ENCODE data around the gene OR2F2.
A peak's percentile ranks its signal among the peaks of the same experiment; 100 is the strongest.

The OR2F2 gene, protein sequence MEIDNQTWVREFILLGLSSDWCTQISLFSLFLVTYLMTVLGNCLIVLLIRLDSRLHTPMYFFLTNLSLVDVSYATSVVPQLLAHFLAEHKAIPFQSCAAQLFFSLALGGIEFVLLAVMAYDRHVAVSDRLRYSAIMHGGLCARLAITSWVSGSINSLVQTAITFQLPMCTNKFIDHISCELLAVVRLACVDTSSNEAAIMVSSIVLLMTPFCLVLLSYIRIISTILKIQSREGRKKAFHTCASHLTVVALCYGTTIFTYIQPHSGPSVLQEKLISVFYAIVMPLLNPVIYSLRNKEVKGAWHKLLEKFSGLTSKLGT

GRCh38 chr7:143934526-143935325 is at the start of gene OR2F2:
OR2F2 (plus strand) TSS chr7:143935233; CDS start chr7:143935233, 0 bp downstream.
- peak; percentile 17 to 19 for DNase-seq (ENCODE audit: low read depth in 2 of 2)

GRCh38 chr7:143885951-143886350 is 49.1 kb upstream of the OR2F2 start:
- no peak for DNase-seq (ENCODE audit: low read depth in 2 of 2)

DNA sequence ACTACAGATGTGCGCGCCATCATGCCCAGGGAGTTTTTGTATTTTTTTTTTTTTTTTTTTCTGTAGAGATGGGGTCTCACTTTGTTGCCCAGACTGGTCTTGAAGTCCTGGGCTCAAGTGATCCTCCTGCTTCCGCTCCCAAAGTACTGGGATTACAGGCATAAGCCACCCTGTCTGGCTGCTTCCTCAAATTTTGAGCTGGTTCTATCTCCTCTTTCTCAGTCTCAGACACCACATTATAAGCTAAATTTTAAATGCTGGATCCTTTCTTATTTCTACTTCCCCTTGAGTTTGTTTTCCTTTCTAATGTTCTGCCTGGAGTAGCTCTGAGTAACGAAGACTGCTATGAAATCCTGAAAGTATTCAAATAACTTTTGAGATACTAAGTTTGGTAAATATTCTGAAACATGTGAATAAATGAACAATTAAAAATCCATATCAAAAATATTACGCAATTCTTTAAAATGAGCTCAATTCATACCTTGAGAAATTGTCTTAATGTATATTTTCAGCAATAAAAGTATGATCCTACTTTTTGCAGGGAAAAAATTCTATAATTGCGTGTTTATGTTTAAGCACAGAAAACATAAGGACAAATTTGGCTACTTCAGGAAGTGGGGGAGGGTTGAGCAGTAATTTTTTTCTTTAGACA is 48.1 kb upstream of the OR2F2 start:
- DNase-seq (ENCODE audit: low read depth in 2 of 2): no peak

GRCh38 chr7:143889068-143889467 is 46.0 kb upstream of the OR2F2 start:
- no peak for DNase-seq (ENCODE audit: low read depth in 2 of 2)

DNA sequence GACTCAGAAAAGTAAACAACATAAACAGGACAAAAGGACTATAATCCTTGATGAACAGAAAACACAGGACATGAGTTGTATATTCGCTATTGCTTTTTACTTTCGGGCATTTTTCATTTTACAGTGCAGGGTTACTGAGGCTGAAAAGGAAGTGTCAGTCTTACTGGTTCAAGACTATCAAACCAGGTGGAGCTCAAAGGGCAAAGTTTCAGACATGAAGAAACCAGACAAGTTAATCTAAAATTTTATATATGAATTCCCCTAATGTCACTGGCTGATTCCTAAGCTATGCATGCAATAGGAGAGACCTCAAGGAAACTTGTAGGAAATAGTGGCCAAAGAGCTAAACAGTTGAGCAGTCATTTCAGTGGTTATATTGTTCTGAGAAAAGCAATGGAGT is 44.5 kb upstream of the OR2F2 start:
- no peak for DNase-seq (ENCODE audit: low read depth in 2 of 2)

- no peak for DNase-seq (ENCODE audit: low read depth in 2 of 2)
Observed at GRCh38 chr7:143891457-143891856, 43.6 kb upstream of the OR2F2 start.

DNA sequence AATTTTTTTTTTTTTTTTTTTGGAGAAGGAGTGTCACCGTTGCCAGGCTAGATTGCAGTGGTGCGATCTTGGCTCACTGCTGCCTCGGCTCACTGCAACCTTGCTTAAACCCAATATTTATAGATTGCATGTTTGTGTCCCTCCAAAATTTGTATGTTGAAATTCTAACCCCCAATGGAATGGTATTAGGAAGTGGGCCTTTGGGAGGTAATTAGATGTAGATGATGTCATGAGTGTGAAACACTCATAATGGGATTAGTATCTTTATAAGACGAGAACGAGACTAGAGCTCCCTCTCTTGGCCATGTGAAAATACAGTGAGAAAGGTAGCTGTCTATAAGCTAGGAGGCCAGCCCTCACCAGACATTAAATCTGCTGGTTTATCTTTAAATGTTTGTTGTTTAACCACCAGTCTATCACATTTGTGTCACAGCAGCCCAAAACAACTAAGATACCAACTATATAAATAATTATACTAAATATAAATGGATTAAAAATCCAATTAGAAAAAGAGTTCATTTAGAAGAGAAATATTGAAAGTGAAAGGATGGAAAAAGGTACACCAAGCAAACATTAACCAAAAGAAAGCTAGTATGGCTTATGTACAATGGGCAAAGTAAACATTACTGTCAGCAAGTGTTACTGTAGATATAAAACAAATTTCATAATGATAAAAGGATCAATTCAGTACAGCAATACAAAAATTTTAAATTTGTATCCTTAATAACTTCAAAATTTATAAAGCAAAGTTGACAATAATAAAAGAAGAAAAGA is 42.3 kb upstream of the OR2F2 start:
- no peak for DNase-seq (ENCODE audit: low read depth in 2 of 2)

- DNase-seq (ENCODE audit: low read depth in 2 of 2): no peak
Observed at GRCh38 chr7:143896667-143897066, 38.4 kb upstream of the OR2F2 start.

GRCh38 chr7:143898810-143899209 is 36.2 kb upstream of the OR2F2 start:
- DNase-seq (ENCODE audit: low read depth in 2 of 2): no peak

DNA sequence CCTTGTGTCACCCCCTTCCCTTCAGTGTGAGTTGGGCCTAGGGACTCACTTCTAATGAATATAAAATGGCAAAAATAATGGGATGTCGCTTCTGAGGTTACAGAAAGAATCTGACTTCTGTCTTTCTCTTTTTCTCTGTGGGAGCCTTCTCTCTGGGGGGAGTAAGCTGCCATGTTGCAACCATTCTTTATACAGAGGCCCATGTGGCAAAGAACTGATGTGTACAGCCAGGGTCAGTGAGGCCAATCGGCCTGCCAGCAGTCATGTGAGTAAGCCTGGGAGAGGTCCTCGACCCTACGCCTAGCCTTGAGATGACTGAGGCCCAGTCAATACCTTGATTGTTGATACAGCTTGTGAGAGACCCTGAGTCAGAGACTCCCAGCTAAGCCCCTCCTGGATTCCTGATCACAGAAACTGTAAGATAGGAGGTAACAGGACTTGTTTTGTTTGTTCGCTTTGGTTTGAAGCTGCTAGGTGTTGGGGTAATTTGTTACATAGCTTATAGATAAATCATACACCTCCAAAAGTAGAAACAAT is 34.7 kb upstream of the OR2F2 start:
- no peak for DNase-seq (ENCODE audit: low read depth in 2 of 2)

DNA sequence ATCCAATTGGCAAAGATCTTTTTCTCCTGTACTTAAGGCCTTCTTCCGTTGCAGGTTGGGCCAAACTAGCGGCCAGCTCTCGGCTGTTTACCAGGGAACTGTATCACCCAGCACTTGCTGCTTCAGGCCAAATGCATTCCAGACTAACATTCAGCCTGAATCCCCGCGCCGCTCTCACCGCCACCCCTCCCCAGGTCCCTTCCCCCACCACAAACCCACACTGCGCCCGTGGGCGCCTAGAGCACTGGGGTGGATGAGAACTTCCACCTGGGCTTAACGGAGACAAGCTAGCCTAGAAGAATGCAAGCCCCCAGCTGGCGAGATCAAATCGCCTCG is 33.7 kb upstream of the OR2F2 start:
- DNase-seq (ENCODE audit: low read depth in 2 of 2): no peak

DNA sequence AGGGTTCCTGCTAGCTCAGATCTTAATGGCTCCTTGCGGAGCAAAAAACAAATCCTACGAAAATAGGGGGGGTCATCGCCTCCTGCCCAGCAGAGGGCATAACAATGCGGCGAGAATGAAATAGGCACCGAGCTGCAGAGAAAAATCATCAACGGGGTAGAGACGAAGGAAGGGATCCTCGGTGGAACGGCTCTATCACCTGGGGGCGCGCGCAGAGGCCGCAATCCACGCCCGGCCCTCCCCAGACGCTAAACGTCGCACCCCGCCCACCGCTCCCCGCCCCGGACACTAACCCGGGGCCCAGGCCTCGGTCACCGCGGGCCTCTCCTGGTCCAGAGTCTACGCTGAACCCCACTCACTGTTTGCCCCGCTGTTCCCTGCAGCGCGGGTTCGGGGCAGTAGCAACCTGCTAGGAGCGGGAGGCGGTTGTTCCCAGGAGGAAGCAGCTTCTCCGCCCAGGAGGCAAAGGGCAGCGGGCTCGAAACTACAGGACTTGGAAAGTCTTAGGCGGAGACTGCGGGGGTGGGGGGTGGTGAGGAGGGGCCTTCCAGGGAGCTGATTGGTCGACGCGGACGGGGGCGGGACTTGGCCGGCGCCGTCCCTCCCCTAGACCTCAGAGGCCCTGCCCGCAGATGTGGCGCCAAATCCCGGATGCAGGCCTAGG is 33.2 kb upstream of the OR2F2 start, which contains the start of gene TCAF1:
TCAF1 (minus strand) TSS at position 509 of the 664 bp plus-strand sequence. CDS start 25,568 bp downstream, outside the sequence.
- DNase-seq (ENCODE audit: low read depth in 2 of 2): peak; percentile 85

- DNase-seq (ENCODE audit: low read depth in 2 of 2): no peak
Observed at GRCh38 chr7:143902332-143902899, 32.6 kb upstream of the OR2F2 start.

GRCh38 chr7:143905509-143905908 is 29.5 kb upstream of the OR2F2 start:
- no peak for DNase-seq (ENCODE audit: low read depth in 2 of 2)

DNA sequence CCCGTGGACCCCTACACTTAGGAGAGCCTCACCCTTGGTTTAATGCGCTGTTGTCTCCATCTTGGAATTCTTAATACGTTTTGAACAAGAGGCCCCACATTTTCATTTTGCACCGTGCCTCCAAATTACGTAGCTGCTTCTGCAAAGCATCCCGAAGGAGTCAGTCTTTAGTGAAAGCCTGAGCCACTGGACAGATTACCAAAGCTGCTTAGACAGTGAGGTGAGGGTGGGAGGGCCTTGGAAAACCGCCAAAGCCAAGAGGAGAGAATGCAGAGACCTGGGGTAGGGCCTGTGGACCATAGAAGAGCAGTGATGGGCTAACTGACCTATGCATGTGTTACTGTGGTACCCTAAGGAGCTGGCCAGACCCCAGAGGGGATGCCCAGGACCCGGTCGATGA is 28.9 kb upstream of the OR2F2 start:
- DNase-seq (ENCODE audit: low read depth in 2 of 2): no peak

DNA sequence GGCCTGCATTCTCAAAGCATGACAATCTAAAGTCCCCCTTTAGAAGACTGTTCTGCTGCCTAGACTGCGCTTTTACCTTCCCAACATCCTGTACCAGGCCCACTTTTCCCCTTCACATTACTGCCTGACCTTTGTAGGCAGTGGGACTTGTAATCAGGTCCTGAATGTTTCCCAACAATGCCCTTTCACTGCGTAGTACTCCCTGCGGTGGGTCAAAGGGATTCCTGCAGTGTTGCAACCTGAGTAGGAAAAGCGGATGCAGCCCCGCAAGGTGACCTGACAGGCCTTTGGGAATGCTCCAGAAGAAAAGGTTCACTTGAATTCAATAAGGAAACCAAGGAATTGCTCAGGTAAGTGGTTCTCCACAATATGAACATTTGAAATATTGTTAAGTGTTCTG is 28.1 kb upstream of the OR2F2 start:
- no peak for DNase-seq (ENCODE audit: low read depth in 2 of 2)

GRCh38 chr7:143908120-143908519 is 26.9 kb upstream of the OR2F2 start:
- DNase-seq (ENCODE audit: low read depth in 2 of 2): no peak

DNA sequence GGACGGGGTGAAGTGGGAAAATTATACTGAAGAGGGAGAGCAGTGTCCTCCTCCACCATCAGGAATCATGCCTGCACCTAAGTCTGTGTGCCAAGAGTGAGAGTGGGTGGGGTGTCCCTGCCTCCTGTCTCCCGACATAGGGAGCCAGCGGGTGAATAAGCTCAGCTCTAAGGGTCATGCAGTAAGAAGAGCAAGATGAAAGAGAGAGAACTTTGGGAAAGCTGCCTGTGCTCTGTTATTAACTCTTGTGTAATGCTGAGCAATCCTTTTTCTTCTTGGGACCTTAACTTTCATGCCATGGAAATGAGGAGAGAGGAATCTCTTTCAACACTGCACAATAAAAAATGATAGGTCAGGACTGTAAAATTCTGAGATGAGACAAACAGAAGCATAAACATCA is 25.2 kb upstream of the OR2F2 start:
- DNase-seq (ENCODE audit: low read depth in 2 of 2): no peak

DNA sequence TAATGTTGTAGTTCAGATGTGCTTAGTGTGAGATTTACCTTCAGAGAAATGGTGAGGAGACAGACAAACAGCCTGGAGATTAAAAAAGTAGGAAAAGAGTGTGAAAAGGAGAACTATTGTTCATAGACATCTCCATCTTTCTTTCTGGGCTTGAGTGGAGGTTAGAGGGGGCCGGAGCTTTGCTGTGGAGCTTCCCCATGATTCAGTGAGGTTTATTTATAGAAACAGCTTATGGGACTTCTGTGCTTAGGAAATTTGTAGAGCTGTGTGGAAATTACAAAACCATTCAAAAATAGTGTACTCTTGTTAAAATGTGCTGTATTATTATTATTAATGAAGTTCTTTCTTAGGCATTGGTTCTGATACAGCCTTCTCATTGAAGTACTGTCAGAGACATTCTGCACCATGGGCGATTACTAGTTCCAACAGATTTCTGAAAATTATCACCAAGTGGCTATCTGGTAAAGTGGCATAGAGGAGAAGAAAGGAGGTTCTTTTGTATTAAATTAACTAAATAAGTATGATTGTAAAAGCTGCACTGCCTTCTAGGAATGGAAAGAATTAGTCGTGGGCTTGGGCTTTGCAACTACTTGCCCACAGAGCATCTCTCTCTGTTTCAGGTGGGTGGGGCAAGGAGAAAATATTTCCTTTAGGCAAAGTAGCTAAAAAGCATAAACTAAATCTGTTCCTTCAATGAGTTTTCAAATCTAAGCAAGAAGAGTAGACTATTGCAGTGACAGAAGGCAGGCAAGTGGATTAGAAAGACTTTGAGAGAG is 24.4 kb upstream of the OR2F2 start:
- DNase-seq (ENCODE audit: low read depth in 2 of 2): no peak
